ENCODE data around the gene MID1.

MID1 gene

GRCh38 chrX:10479508-10479907 is 140.9 kb downstream of the MID1 start:
- no peak for DNase-seq (ENCODE audit: low spot score)
- in situ Hi-C loops (cut with MboI; ENCODE audit: low pct_unique_long_range_greater_than_20kb, low sequenced_read_pairs, unreplicated experiment) = no loop called here
- no peak for TF ChIP-seq CTCF (IDR thresholded peaks at IDR 0.05; ENCODE audit: extremely low read depth, insufficient read depth, missing control alignments)

DNA sequence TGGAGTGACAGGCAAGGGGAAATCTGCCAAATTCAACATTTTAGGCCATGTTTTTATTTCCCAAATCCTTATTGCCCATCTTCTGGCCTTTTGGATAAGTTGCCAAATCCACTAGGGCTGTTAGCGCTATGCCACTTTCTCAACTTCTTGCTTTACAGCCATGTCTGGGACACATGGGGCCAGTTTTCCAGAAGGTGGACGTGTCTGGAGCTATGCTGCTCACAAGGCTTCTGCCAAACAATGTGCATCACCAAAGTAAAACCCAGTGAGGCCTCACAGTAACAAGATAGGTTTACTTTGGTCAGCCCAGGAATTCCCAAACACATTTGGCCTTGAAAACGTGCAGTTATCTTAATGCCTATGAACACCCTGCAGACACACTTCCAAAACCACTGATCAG is 142.9 kb downstream of the MID1 start:
- no peak for TF ChIP-seq CTCF (IDR thresholded peaks at IDR 0.05; ENCODE audit: extremely low read depth, insufficient read depth, missing control alignments)

DNA sequence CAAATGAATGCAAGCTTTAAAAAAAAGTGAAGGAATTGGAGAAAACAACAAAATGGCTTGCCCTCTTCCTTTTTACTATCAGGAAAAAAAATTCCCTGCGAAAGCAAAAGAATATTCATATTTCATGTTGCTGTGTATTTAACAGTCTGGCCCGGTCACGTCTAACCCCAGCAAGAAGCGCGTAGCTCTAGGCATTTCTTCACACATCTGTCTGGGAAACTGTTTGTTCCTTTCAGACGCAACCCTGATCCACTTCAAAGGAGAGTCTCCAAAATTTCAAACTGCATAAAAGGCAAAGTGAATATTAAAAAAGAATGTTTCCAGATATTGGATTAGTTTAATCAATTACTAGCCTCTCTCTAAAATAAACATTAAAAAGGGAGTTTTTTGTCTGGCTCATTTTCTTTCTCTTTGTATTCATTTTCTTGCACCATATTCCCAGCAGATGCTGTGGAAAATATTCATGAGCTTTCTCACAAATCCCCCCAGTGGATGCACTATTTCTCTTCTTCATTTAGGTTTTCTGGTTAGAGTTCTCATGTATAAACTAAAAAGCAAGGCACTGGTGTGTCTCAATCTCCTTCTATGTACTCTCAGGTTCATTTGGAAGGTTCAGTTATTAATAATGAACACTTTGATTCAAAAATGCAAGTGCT is 145.3 kb downstream of the MID1 start:
- in situ Hi-C loops (cut with MboI; ENCODE audit: low pct_unique_long_range_greater_than_20kb, low sequenced_read_pairs, unreplicated experiment) = no loop called here
- no peak for DNase-seq (ENCODE audit: low spot score)
- no peak for TF ChIP-seq CTCF (IDR thresholded peaks at IDR 0.05; ENCODE audit: extremely low read depth, insufficient read depth, missing control alignments)

More for the DNA sequence above, 142.9 kb downstream of the MID1 start:
- no peak for DNase-seq (ENCODE audit: low spot score)
- in situ Hi-C loops (cut with MboI; ENCODE audit: low pct_unique_long_range_greater_than_20kb, low sequenced_read_pairs, unreplicated experiment) = no loop called here

GRCh38 chrX:10474510-10474909 is 145.9 kb downstream of the MID1 start:
- in situ Hi-C loops (cut with MboI; ENCODE audit: low pct_unique_long_range_greater_than_20kb, low sequenced_read_pairs, unreplicated experiment) = no loop called here
- no peak for TF ChIP-seq CTCF (IDR thresholded peaks at IDR 0.05; ENCODE audit: extremely low read depth, insufficient read depth, missing control alignments)
- DNase-seq (ENCODE audit: low spot score) = no peak

DNA sequence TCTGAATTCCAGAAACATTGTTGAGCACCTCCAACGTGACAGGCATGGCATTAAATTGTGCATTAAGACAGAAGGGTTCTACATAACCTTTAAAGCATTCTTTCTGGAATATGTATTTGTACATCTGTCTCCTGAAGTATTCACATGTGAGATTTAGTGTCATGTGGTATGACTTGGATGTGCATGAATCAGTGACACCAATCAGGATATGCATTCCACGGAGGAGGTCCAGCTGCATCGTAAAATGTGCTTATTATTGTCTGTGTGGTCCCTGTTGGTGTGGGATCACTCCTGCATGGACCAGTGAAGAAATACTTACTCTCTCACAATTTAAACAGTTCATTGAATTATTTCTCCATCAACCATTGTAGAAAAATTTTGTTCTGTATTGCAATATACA is 149.0 kb downstream of the MID1 start:
- no peak for TF ChIP-seq CTCF (IDR thresholded peaks at IDR 0.05; ENCODE audit: extremely low read depth, insufficient read depth, missing control alignments)
- DNase-seq (ENCODE audit: low spot score) = no peak
- in situ Hi-C loops (cut with MboI; ENCODE audit: low pct_unique_long_range_greater_than_20kb, low sequenced_read_pairs, unreplicated experiment) = no loop called here

DNA sequence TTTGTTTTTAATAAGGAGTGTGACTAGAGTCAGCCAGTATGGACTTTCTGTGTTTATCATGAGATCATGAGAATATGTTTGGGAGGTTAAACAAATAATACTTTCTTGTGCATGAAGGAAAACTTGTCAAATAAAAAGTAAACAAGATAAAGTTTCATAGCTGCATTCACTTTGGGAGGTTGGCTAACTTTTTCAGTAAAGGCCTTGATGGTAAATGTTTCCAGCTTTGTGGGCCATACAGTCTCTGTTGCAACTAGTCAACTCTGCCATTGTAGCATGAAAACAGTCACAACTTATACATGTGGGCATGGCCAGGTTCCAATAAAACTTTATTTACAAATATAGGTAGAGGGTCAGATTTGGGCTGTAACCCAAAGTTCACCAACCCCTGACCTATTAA is 150.4 kb downstream of the MID1 start:
- in situ Hi-C loops (cut with MboI; ENCODE audit: low pct_unique_long_range_greater_than_20kb, low sequenced_read_pairs, unreplicated experiment) = no loop called here
- no peak for TF ChIP-seq CTCF (IDR thresholded peaks at IDR 0.05; ENCODE audit: extremely low read depth, insufficient read depth, missing control alignments)
- no peak for DNase-seq (ENCODE audit: low spot score)

All from GM13977 (cell line).